Measurements from ENCODE around the gene H2AZ2. TPM values are rescaled to one million over a fixed set of nuclear protein-coding genes. Genes with fewer than 3 reads are reported as not detected.
"Not testable (repeated sequence)": the region's sequence is repeated elsewhere in the genome, so short reads cannot be mapped to it uniquely, and the experiment has no call there.

The H2AZ2 gene
- total RNA-seq, 1 experiment from 2014 or later: 354 TPM

DNA sequence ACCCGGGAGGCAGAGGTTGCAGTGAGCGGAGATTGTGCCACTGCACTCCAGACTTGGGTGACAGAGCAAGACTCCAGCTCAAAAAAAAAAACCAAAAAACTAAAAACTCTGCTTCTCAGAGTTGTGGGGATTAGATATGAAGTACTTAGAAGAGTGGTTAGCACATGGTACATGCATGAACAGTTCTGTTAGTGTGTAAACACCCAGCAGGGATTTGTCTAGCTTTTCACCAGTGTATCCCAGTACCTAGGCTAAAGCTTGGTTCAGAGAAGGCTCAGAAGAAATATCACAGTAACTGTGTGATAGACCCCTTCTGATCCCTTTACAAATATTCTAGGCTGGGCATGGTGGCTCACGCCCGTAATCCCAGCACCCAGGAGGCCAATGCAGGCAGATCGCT is 41.9 kb downstream of the H2AZ2 start:
- POLR2A ChIA-PET (ENCODE audit: unreplicated experiment): interaction anchor here (0.6 kb wide), 2 partner anchors 42 to 232 kb away, joined by 3 to 7 read pairs; partner anchors contain the start of genes DDX56 and H2AZ2
- intact Hi-C loops (cut with micrococcal nuclease; ENCODE audit: unreplicated experiment): no loop called here

DNA sequence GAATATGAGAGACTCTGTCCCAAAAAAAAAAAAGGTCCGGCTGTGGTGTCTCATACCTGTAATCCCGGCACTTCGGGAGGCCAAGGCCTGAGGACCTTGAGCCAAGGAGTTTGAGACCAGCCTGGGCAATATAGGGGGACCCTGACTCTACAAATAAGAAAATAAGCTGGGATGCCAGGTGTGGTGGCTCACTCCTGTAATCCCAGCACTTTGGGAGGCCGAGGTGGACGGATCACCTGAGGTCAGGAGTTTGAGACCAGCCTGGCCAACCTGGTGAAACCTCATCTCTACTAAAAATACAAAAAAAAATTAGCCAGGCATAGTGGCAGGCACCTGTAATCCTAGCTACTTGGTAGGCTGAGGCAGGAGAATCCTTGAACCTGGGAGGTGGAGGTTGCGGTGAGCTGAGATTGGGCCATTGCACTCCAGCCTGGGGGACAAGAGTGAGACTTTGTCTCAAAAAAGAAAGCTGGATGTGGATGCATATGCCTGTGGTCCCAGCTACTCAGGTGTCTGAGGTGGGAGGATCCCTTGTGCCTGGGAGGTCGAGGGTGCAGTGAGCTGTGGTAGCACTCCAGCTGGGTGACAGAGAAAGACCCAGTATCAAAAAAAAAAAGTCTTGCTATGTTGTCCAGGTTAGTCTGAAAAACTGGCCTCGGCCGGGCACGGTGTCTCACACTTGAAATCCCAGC is 43.9 kb downstream of the H2AZ2 start:
- H3K4me1 ChIP-seq (replicated peaks; ENCODE audit: insufficient read depth): peaks cover 36% of the 10 kb centered on the region
- ChIA-PET CTCF (interaction anchor here (0.7 kb wide), 1 partner anchor 212 kb away, joined by 4 read pairs; no protein-coding TSS in a partner anchor), POLR2A (ENCODE audit: unreplicated experiment) (interaction anchor here (0.6 to 1.0 kb wide), 4 partner anchors 36 to 57 kb away, joined by 3 to 13 read pairs (median 8); partner anchors contain the start of gene H2AZ2)
- H3K27me3 ChIP-seq (ENCODE audit: insufficient read depth, low read depth); H3K4me2 ChIP-seq; BruUV-seq (replicated peaks); DNase-seq; H3K4me3 ChIP-seq; H3K9me2 ChIP-seq (ENCODE audit: insufficient read depth); H3K9me3 ChIP-seq (ENCODE audit: insufficient read depth, low read depth); intact Hi-C loops (cut with micrococcal nuclease; ENCODE audit: unreplicated experiment); H2AFZ ChIP-seq: not testable (repeated sequence)
- H3K36me3 ChIP-seq (ENCODE audit: low read depth): peaks cover 38% of the 10 kb centered on the region
- peaks cover 89% of the 10 kb centered on the region for H3F3A ChIP-seq (ENCODE audit: insufficient read depth, low read depth)
- peaks cover 57% of the 10 kb centered on the region for H4K20me1 ChIP-seq (ENCODE audit: insufficient read depth)
- H3K79me2 ChIP-seq (ENCODE audit: low read depth): peaks cover 27% of the 10 kb centered on the region
- peak overlapping the region; percentile 57 for H3K27ac ChIP-seq

More for the DNA sequence above, 41.9 kb downstream of the H2AZ2 start:
- no peaks in the 10 kb centered on the region for H3K9me2 ChIP-seq (ENCODE audit: insufficient read depth)
- peaks cover 38% of the 10 kb centered on the region for H4K20me1 ChIP-seq (ENCODE audit: insufficient read depth)
- peaks cover 27% of the 10 kb centered on the region for H3K4me1 ChIP-seq (replicated peaks; ENCODE audit: insufficient read depth)
- TF ChIP-seq EZH2 (IDR thresholded peaks at IDR 0.05; ENCODE audit: low read depth): no peak
- TF ChIP-seq, protein P1, sequence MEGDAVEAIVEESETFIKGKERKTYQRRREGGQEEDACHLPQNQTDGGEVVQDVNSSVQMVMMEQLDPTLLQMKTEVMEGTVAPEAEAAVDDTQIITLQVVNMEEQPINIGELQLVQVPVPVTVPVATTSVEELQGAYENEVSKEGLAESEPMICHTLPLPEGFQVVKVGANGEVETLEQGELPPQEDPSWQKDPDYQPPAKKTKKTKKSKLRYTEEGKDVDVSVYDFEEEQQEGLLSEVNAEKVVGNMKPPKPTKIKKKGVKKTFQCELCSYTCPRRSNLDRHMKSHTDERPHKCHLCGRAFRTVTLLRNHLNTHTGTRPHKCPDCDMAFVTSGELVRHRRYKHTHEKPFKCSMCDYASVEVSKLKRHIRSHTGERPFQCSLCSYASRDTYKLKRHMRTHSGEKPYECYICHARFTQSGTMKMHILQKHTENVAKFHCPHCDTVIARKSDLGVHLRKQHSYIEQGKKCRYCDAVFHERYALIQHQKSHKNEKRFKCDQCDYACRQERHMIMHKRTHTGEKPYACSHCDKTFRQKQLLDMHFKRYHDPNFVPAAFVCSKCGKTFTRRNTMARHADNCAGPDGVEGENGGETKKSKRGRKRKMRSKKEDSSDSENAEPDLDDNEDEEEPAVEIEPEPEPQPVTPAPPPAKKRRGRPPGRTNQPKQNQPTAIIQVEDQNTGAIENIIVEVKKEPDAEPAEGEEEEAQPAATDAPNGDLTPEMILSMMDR (conservative IDR thresholded peaks at IDR 0.05): no peak
- no peak for DNase-seq
- H3K79me2 ChIP-seq (ENCODE audit: low read depth): peaks cover 7% of the 10 kb centered on the region
- H3K4me2 ChIP-seq: no peak overlapping the region
- CTCF ChIA-PET: interaction anchor here (0.6 kb wide), 1 partner anchor 79 kb away, joined by 3 read pairs; no protein-coding TSS in a partner anchor
- no peak overlapping the region for H2AFZ ChIP-seq
- H3K27ac ChIP-seq: no peak overlapping the region
- H3F3A ChIP-seq (ENCODE audit: insufficient read depth, low read depth): peaks cover 78% of the 10 kb centered on the region
- no peak overlapping the region for H3K4me3 ChIP-seq
- no peaks in the 10 kb centered on the region for H3K27me3 ChIP-seq (ENCODE audit: insufficient read depth, low read depth)
- no peaks in the 10 kb centered on the region for H3K9me3 ChIP-seq (ENCODE audit: insufficient read depth, low read depth)
- peaks cover 22% of the 10 kb centered on the region for H3K36me3 ChIP-seq (ENCODE audit: low read depth)
- BruUV-seq (replicated peaks): no TSS peak

DNA sequence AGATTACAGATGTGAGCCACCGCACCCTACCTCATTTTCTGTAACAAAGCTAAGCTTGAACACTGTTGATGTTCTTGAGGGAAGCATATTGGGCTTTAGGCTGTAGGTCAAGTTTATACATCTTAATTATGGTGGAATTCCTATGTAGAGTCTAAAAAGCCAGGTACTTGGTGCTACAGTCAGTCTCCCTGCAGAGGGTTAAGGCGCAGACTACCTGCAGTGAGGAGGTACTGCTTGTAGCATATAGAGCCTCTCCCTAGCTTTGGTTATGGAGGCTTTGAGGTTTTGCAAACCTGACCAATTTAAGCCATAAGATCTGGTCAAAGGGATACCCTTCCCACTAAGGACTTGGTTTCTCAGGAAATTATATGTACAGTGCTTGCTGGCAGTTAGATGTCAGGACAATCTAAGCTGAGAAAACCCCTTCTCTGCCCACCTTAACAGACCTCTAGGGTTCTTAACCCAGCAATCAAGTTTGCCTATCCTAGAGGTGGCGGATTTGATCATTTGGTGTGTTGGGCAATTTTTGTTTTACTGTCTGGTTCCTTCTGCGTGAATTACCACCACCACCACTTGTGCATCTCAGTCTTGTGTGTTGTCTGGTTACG is 45.4 kb downstream of the H2AZ2 start:
- intact Hi-C loops (cut with micrococcal nuclease; ENCODE audit: unreplicated experiment): no loop called here
- H3K9me2 ChIP-seq (ENCODE audit: insufficient read depth): no peaks in the 10 kb centered on the region

More for the DNA sequence above, 45.4 kb downstream of the H2AZ2 start:
- H3K27ac ChIP-seq: peak overlapping the region; percentile 57
- peaks cover 46% of the 10 kb centered on the region for H3K4me1 ChIP-seq (replicated peaks; ENCODE audit: insufficient read depth)
- H3F3A ChIP-seq (ENCODE audit: insufficient read depth, low read depth): peaks cover 93% of the 10 kb centered on the region
- no peak for DNase-seq
- no peaks in the 10 kb centered on the region for H3K9me3 ChIP-seq (ENCODE audit: insufficient read depth, low read depth)
- H3K4me2 ChIP-seq: no peak overlapping the region
- peaks cover 42% of the 10 kb centered on the region for H3K79me2 ChIP-seq (ENCODE audit: low read depth)
- ChIA-PET CTCF (interaction anchor here (0.5 kb wide), 1 partner anchor 60 kb away, joined by 3 read pairs; no protein-coding TSS in a partner anchor), POLR2A (ENCODE audit: unreplicated experiment) (interaction anchor here (0.5 to 0.8 kb wide), 2 partner anchors 55 to 163 kb away, joined by 3 to 9 read pairs; no protein-coding TSS in a partner anchor)
- BruUV-seq (replicated peaks): no TSS peak
- H3K27me3 ChIP-seq (ENCODE audit: insufficient read depth, low read depth): no peaks in the 10 kb centered on the region
- no peak overlapping the region for H3K4me3 ChIP-seq
- H2AFZ ChIP-seq: no peak overlapping the region
- H3K36me3 ChIP-seq (ENCODE audit: low read depth): peaks cover 52% of the 10 kb centered on the region
- peaks cover 72% of the 10 kb centered on the region for H4K20me1 ChIP-seq (ENCODE audit: insufficient read depth)
- no peak for TF ChIP-seq EZH2 (IDR thresholded peaks at IDR 0.05; ENCODE audit: low read depth)
- TF ChIP-seq, protein P1 (conservative IDR thresholded peaks at IDR 0.05): no peak

Measured in PC-9 (cell line).